GM12865 (cell line): ENCODE results near the gene NMS.

ENCODE experiments used
- DNase-seq: peaks from one replicate; pipeline ENCODE4 v3.0.0; 2010; ENCODE audit warnings: low read depth
- H3K4me3 ChIP-seq: 2 replicates; pipeline ENCODE4 v1.5.1; 2011; ENCODE audit warnings: mild to moderate bottlenecking, low read depth, low read length, control low read depth
- CTCF ChIP-seq: IDR thresholded peaks from 2 replicates; pipeline ENCODE4 v1.5.1; 2011; ENCODE audit warnings: low read length, control low read depth, low read depth, inconsistent platforms; ENCODE audit not compliant: insufficient read depth; ENCODE audit errors: missing control alignments

NMS gene

GRCh38 chr2:100470182-100470581 lies at the start of gene NMS:
Gene NMS, plus strand, starts transcription at chr2:100470482. Its CDS starts 7 bp downstream, at chr2:100470489.
- no peak within 1 kb of the TSS for H3K4me3 ChIP-seq
- no peak for TF ChIP-seq CTCF
- no peak for DNase-seq

DNA sequence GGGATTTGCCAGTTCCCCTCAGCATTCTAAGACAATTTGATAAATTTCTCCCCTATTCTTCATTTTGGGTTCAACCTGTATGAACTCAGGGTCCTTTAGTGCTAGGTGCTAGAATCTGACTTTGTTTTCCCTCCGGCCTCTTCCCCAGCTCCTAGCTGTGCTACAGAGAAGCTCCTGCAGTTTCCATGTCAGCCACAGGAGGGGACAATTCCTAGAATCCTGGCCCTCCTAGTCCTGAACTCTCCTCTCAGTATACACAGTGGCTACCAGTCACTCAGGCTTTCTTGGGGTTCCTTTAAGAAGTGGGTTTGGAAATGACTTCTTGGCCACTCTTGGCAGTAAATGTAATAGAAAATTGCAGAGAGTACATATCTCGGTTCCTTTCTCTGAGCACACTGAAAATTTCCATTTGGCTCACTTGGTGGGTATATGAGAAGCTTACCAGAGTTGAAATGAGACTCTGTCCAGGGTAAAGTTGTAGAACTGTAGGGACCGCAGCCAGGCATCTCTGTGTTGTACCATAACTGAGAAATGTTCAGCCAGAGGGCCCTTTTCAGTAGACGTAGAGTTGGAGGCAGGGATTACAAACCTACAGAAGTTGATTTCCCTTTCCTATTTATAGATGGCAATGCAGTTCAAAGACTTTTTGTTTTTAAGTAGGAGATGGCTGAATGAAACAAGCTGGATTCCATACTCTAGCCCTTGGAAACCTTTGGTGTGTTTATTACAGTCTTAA lies 47.8 kb upstream of the NMS start:
- peak; percentile 6 for DNase-seq
- no peak overlapping the region for H3K4me3 ChIP-seq
- TF ChIP-seq CTCF, result peak; percentile 30

DNA sequence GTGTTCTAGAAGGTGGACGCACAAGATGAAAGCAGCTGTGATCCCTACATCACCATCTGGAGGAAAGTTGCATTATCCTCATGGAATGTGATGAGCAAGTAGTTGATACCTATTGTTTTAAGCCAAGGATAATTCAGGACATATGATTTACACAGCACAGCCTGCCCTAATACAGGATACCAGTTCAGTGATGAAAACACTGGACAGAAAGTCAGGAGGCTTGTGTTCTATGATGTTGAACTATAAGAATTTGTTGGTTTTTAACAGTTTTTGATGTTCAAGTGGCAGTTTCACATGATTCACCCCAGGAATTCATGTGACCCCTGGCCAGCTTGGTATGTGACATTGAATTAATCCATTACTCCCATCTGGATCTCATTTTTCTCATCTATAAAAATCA lies 46.7 kb upstream of the NMS start:
- no peak overlapping the region for H3K4me3 ChIP-seq
- no peak for TF ChIP-seq CTCF
- no peak for DNase-seq

DNA sequence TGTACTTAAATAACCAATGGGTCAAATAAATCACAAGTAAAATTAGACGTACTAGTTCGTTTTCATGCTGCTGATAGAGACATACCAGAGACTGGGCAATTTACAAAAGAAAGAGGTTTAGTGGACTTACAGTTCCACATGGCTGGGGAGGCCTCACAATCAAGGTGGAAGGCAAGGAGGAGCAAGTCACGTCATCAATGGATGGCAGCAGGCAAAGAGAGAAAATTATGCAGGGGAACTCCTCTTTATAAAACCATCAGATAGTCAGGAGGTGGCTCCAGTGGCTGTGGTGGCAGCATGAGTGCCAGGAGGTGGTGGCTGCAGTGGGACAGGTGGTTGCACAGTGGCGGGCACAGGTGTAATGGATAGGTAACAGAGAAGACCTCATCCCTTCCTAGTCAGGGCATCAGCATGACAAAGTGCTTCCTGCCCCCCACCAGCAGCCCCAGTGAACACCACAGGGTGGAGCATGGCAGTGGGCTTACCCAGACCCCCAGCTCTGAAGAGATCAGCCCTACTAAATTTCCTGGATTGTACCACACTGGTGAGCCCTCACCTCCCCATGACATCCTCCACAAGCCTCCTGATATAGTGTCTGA lies 45.9 kb upstream of the NMS start:
- TF ChIP-seq CTCF, result no peak
- no peak for DNase-seq
- H3K4me3 ChIP-seq, result no peak overlapping the region

- TF ChIP-seq CTCF, result no peak
- H3K4me3 ChIP-seq, result no peak overlapping the region
- no peak for DNase-seq
Measured at GRCh38 chr2:100425107-100425506, 45.2 kb upstream of the NMS start.

GRCh38 chr2:100425573-100426383 lies 44.5 kb upstream of the NMS start:
- TF ChIP-seq CTCF, result no peak
- no peak overlapping the region for H3K4me3 ChIP-seq
- DNase-seq, result no peak
